ENCODE measurements around the gene HIBCH.
"Not testable (repeated sequence)": the region's sequence is repeated elsewhere in the genome, so short reads cannot be mapped to it uniquely, and the experiment has no call there.

HIBCH gene

GRCh38 chr2:190283783-190284182, 35.8 kb downstream of the HIBCH start:
- DNase-seq (ENCODE audit: low read depth): peak; percentile 57
- no peak for TF ChIP-seq CTCF (IDR thresholded peaks at IDR 0.05; ENCODE audit: insufficient read depth, low read depth, low read length, missing control alignments)
- H3K4me3 ChIP-seq (ENCODE audit: low read length): no peak overlapping the region

- peak; percentile 2 for DNase-seq (ENCODE audit: low read depth)
- H3K4me3 ChIP-seq (ENCODE audit: low read length): no peak overlapping the region
- no peak for TF ChIP-seq CTCF (IDR thresholded peaks at IDR 0.05; ENCODE audit: insufficient read depth, low read depth, low read length, missing control alignments)
Measured at GRCh38 chr2:190280565-190281350, 38.9 kb downstream of the HIBCH start.

- not testable (repeated sequence) for H3K4me3 ChIP-seq (ENCODE audit: low read length)
- DNase-seq (ENCODE audit: low read depth): peak; percentile 33
Measured at GRCh38 chr2:190279256-190280134, 40.1 kb downstream of the HIBCH start.

- DNase-seq (ENCODE audit: low read depth): peak; percentile 53
- TF ChIP-seq CTCF (IDR thresholded peaks at IDR 0.05; ENCODE audit: insufficient read depth, low read depth, low read length, missing control alignments): peak; percentile 51
- H3K4me3 ChIP-seq (ENCODE audit: low read length): no peak overlapping the region
Measured at GRCh38 chr2:190277234-190278112, 42.2 kb downstream of the HIBCH start.

GRCh38 chr2:190272457-190272842, 47.2 kb downstream of the HIBCH start:
- DNase-seq (ENCODE audit: low read depth): no peak
- H3K4me3 ChIP-seq (ENCODE audit: low read length): no peak overlapping the region
- TF ChIP-seq CTCF (IDR thresholded peaks at IDR 0.05; ENCODE audit: insufficient read depth, low read depth, low read length, missing control alignments): no peak

- H3K4me3 ChIP-seq (ENCODE audit: low read length): no peak overlapping the region
- no peak for DNase-seq (ENCODE audit: low read depth)
- no peak for TF ChIP-seq CTCF (IDR thresholded peaks at IDR 0.05; ENCODE audit: insufficient read depth, low read depth, low read length, missing control alignments)
Measured at GRCh38 chr2:190271783-190272456, 47.7 kb downstream of the HIBCH start.

All from epithelial cell of esophagus (primary cell).